Endometrium (tissue), 2 donors: ENCODE measurements around the gene SLC1A5.
A peak's percentile ranks its signal among the peaks of the same experiment; 100 is the strongest.
"Not testable (repeated sequence)": the region's sequence is repeated elsewhere in the genome, so short reads cannot be mapped to it uniquely, and the experiment has no call there.

Source experiments
- FAIRE-seq: peaks from 2 replicates; lab custom pipeline; 2012; peaks lifted over from hg19 to GRCh38; lab: Jason Lieb, UNC
- donor health status: control.
- donor health status: control.

The SLC1A5 gene

GRCh38 chr19:46788262-46788967 lies at the start of gene SLC1A5:
SLC1A5 (minus strand) TSS chr19:46788594; CDS start chr19:46787965, 629 bp downstream.
- FAIRE-seq: no peak

DNA sequence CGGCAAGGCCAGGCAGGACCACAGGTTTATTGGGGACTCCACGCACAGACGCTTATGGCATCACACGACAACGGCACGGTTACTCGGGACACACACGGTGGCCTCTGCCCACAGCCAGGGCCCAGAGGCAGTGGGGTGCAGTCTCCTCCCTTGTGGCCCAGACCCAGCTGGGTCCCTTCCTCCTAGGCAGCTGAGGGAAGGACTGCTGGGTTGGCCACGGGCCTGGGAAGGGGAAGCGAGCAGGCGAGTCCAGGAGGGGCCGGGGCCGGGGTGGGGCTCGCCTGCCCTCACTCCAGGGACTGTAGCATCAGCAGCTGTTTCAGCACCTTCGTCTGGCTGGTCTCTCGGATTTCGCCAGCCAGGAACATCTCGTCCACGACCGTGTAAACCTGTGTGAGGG lies 49.8 kb upstream of the SLC1A5 start:
- FAIRE-seq: no peak

DNA sequence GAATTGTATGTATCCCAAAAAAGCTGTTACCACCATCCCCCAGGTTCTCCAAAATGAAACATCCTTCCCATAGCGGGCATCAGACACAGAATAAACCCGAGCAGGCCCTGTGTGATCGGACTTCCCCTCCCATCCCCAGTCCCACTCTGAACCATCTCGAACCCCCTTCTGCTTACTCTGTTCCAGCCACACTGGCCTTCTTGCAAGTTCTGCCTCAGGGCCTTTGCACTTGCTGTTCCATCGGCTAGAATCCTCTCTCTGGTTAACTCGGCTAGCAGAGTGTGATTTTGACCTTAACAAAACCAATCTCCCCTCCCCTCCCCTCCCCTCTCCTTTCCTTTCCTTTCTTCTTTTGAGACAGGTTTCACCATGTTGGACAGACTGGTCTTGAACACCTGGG lies 46.6 kb upstream of the SLC1A5 start:
- no peak for FAIRE-seq

DNA sequence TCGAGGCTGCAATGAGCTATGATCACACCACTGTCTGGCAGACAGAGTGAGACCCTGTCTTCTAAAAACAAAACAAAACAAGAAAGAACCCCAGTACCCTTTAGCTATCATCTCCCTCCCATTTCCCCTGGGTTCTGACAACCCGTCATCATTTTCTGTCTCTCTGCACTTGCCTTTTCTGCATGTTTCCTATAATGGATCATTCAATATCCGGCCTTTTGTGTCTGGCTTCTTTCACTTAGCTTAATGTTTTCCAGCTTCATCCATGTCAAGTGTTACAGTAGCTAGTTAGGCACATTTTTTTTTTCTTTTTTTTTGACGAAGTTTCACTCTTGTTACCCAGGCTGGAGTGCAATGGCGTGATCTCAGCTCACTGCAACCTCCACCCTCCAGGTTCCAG lies 45.7 kb upstream of the SLC1A5 start:
- FAIRE-seq: no peak

DNA sequence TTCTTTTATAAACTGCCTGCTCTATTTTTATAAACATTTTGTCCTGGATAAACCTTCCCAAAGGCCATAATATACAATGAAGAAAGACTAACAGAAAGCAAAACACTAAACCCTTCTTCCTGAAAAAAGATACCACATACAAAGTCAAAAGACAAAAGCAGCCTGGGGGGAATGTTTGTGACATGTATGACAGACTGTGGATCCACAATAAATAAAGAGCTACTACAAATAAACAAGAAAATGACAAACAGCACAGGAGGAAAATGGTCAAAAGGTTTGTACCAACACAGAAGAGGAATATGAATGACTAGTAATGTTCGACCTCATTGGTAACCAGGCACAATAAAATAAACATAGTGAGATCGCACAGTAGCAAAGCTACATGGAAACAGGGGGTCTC lies 42.5 kb upstream of the SLC1A5 start:
- FAIRE-seq: no peak

DNA sequence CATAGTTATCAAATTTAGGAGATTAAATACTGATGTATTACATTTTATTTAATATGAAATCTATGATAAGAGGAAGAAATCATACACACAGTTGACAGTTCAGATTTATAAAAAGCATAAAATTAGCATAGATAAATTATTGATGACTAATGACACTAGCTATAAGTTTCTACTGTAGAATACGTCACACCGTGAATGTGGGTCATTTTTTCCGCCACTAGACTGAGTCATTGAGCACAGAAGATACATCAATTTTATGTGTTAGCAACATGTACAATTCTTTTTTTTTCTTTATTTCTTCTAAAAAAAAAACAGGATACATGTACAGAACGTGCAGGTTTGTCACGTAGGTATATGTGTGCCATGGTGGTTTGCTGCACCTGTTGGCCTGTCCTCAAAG lies 40.1 kb upstream of the SLC1A5 start:
- FAIRE-seq: no peak

- FAIRE-seq: no peak
These were observed 37.3 kb upstream of the SLC1A5 start for GRCh38 chr19:46825731-46826055.

DNA sequence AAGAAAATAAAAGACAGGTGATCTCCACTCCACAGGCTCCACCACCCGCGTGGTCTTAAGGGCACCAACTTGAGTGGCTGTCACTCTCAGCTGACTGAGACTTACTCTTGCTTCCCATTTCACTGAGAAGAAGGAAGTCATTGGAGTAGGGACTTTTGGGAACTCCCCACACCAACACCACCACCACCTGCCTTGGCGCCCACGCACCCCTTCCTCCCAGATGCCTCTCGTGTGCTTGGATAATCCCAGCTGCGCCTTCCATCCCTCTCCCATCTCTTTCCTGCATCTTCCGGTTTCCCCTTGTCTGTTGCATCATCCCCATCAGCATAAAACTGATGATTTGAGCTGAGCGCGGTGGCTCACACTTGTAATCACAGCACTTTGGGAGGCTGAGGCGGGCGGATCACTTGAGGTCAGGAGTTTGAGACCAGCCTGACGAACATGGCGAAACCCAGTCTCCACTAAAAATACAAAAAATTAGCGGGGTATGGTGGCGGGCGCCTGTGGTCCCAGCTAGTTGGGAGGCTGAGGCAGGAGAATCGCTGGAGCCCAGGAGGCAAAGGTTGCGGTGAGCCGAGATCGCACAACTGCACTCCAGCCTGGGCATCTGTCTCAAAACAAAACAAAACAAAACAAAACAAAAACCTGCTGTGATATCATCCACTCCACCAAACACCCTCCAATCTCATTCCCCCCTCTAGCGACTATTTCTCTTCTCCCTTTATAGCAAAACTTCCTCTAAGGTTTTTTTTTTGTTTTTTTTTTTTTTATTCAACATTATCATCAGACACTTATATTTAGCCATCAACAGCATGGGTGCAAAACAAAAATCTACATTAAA lies 36.7 kb upstream of the SLC1A5 start:
- FAIRE-seq: no peak

DNA sequence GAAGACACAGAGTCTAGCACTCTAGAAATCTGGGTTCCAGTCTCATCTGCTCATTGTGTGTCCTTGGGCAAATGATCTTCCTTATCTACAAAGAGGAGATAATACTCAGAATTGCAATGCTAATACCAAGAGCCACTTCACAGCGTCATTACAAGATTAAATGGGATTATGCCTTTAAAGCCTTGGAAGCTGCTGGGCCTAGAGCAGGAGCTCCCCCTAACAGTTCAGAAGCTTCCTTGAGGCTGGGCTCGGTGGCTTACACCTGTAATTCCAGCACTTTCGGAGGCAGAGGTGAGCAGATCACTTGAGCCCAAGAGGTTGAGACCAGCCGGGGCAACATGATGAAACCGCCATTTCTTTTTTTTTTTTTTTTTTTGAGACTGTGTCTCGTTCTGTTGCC lies 34.7 kb upstream of the SLC1A5 start:
- no peak for FAIRE-seq

GRCh38 chr19:46822410-46822787 lies 34.0 kb upstream of the SLC1A5 start:
- FAIRE-seq: not testable (repeated sequence)

GRCh38 chr19:46821512-46822409 lies 33.4 kb upstream of the SLC1A5 start:
- no peak for FAIRE-seq

DNA sequence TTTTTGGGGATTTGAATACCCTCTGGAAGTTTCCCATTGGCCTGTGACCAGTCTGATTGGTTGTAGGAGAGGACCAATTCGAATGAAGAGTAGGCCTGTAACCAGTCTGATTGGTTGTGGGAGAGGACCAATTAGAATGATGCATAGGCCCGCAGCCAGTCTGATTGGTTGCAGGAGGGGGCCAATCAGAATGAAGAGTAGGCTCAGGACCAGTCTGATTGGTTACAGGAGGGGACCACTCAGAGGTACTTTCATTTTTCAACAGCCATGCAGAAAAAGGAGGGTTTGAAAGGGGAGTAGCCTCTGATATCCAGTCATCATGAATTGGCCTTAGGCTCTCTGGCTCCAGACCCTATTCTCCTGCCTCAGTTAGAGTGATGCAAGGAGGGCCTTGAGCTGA lies 30.4 kb upstream of the SLC1A5 start:
- no peak for FAIRE-seq

DNA sequence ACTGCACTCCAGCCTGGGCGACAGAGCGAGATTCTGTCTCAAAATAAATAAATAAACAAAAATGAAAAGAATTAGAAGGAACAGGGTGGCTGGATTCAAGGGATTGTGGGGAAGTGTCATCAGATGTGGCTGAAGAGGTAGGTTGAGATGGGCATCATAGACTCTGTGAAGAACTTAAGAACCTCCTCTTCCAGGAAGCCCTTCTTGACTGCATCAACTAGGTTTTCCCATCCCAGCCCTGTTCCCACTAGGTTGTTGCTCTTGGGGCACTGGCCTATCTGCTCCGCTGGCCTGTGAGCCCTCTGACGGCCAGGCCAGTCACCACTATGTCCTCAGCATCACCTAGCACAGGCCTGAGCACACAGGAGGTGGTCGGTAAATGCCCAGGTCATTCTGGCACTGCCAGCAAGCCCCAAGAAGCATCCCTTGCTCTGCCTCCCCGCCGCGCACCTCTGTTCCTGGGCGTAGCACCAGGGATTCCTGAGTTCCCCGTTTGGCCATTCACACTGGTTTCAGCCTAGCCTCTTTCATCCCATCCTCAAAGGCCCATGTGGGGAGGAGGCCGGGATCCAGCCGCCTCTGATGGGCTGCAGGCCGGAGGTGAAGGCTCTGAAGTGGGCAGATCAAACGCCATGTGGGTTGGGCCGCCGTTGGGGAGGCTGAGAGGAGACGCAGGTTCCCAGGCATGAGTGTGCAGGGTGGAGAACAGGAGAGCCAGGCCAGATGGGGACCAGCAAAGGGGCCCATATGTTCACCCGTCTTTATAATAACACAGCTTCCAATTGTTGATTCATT lies 27.6 kb upstream of the SLC1A5 start:
- no peak for FAIRE-seq

GRCh38 chr19:46813839-46814358 lies 25.5 kb upstream of the SLC1A5 start:
- FAIRE-seq: peak; percentile 82

DNA sequence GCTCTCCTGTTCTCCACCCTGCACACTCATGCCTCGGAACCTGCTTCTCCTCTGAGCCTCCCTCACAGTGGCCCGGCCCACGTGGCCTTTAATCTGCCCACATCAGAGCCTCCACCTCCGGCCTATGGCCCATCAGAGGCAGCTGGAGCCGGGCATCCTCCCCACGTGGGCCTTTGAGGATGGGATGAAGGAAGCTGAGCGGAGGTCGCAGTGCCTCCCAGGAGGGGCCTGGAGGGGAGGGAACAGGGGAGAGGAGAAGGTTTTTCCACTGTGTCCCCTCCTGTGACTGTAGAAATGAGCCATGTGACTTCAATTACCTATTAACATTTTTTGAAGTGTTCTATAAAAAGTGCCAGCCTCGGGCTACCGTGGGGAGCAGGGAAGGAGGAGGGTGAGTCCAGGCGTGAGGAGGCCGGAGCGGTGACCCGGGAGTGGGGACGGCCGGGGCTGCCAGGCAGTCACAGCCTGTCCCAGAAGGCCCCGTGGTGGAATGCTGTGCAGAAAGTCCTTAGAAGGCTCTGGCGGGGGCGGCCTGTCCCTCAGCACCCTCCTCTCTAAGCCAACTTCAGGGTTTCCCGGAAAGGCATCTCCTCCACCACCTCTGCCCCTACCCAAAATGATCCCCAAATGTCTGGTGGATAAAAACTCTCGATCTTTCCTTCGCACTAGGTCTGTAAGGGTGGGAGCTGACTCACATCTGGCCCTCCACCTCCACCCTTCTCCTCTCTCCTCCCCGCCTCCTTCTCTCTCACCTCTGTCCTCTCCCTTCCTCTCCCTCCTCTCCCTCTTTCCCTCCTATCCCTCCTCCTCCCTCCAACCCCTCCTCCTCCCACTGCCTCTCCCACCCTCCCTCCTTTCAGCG lies 24.8 kb upstream of the SLC1A5 start:
- no peak for FAIRE-seq

GRCh38 chr19:46809534-46810272 lies 21.3 kb upstream of the SLC1A5 start:
- no peak for FAIRE-seq

GRCh38 chr19:46806656-46807055 lies 18.3 kb upstream of the SLC1A5 start:
- no peak for FAIRE-seq

- FAIRE-seq: not testable (repeated sequence)
These were observed 16.0 kb upstream of the SLC1A5 start for GRCh38 chr19:46804432-46804831.

GRCh38 chr19:46803555-46803954 lies 15.2 kb upstream of the SLC1A5 start:
- FAIRE-seq: no peak

DNA sequence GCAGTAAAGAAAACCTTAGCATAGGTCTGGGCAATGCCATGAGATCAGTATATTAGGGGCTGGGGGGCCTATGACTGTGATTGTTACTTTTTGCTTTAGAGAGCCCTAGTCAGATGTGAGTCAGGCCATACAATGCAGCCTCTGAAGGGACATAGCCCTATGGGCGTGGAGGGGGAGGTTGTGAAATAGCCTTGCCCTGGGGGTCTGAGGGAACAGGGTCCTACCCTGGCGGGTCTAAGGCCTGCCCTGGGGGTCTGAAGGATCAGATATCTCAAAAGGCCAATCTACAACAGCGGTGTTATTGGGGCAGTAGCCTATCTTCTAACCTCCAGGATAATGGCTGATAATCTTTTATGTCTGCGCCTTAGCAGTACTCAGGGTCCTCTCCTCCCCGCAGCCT lies 13.8 kb upstream of the SLC1A5 start:
- FAIRE-seq: no peak
